Measurements from ENCODE around the gene ANTXR2. TPM values are rescaled to one million over a fixed set of nuclear protein-coding genes. Genes with fewer than 3 reads are reported as not detected.

Gene ANTXR2
- total and polyA plus RNA-seq, 9 of the 15 experiments (the other 6 are each of a cell fraction or from before 2014, with no cell fraction given): 10.1 to 83.8 (median 60.3) TPM

GRCh38 chr4:80069108-80069836 lies 3.8 kb downstream of the ANTXR2 start (continued):
- TF ChIP-seq, protein P1, sequence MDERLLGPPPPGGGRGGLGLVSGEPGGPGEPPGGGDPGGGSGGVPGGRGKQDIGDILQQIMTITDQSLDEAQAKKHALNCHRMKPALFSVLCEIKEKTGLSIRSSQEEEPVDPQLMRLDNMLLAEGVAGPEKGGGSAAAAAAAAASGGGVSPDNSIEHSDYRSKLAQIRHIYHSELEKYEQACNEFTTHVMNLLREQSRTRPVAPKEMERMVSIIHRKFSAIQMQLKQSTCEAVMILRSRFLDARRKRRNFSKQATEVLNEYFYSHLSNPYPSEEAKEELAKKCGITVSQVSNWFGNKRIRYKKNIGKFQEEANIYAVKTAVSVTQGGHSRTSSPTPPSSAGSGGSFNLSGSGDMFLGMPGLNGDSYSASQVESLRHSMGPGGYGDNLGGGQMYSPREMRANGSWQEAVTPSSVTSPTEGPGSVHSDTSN (CRISPR knock-in tag; IDR thresholded peaks at IDR 0.05; ENCODE audit: low read depth): no peak
- TF ChIP-seq, protein P1 (tag; conservative IDR thresholded peaks at IDR 0.05; ENCODE audit: low read depth): no peak
- TF ChIP-seq, protein P2, sequence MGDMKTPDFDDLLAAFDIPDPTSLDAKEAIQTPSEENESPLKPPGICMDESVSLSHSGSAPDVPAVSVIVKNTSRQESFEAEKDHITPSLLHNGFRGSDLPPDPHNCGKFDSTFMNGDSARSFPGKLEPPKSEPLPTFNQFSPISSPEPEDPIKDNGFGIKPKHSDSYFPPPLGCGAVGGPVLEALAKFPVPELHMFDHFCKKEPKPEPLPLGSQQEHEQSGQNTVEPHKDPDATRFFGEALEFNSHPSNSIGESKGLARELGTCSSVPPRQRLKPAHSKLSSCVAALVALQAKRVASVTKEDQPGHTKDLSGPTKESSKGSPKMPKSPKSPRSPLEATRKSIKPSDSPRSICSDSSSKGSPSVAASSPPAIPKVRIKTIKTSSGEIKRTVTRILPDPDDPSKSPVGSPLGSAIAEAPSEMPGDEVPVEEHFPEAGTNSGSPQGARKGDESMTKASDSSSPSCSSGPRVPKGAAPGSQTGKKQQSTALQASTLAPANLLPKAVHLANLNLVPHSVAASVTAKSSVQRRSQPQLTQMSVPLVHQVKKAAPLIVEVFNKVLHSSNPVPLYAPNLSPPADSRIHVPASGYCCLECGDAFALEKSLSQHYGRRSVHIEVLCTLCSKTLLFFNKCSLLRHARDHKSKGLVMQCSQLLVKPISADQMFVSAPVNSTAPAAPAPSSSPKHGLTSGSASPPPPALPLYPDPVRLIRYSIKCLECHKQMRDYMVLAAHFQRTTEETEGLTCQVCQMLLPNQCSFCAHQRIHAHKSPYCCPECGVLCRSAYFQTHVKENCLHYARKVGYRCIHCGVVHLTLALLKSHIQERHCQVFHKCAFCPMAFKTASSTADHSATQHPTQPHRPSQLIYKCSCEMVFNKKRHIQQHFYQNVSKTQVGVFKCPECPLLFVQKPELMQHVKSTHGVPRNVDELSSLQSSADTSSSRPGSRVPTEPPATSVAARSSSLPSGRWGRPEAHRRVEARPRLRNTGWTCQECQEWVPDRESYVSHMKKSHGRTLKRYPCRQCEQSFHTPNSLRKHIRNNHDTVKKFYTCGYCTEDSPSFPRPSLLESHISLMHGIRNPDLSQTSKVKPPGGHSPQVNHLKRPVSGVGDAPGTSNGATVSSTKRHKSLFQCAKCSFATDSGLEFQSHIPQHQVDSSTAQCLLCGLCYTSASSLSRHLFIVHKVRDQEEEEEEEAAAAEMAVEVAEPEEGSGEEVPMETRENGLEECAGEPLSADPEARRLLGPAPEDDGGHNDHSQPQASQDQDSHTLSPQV (IDR thresholded peaks at IDR 0.05): 0 out of 2 replicates have a peak, but pooled peaks have one; percentile 6
- no peak for TF ChIP-seq ZNF280A (IDR thresholded peaks at IDR 0.05; ENCODE audit: low read depth, partially characterized antibody)
- TF ChIP-seq USF1 (CRISPR knock-in tag; IDR thresholded peaks at IDR 0.05): no peak
- TF ChIP-seq, protein P3, sequence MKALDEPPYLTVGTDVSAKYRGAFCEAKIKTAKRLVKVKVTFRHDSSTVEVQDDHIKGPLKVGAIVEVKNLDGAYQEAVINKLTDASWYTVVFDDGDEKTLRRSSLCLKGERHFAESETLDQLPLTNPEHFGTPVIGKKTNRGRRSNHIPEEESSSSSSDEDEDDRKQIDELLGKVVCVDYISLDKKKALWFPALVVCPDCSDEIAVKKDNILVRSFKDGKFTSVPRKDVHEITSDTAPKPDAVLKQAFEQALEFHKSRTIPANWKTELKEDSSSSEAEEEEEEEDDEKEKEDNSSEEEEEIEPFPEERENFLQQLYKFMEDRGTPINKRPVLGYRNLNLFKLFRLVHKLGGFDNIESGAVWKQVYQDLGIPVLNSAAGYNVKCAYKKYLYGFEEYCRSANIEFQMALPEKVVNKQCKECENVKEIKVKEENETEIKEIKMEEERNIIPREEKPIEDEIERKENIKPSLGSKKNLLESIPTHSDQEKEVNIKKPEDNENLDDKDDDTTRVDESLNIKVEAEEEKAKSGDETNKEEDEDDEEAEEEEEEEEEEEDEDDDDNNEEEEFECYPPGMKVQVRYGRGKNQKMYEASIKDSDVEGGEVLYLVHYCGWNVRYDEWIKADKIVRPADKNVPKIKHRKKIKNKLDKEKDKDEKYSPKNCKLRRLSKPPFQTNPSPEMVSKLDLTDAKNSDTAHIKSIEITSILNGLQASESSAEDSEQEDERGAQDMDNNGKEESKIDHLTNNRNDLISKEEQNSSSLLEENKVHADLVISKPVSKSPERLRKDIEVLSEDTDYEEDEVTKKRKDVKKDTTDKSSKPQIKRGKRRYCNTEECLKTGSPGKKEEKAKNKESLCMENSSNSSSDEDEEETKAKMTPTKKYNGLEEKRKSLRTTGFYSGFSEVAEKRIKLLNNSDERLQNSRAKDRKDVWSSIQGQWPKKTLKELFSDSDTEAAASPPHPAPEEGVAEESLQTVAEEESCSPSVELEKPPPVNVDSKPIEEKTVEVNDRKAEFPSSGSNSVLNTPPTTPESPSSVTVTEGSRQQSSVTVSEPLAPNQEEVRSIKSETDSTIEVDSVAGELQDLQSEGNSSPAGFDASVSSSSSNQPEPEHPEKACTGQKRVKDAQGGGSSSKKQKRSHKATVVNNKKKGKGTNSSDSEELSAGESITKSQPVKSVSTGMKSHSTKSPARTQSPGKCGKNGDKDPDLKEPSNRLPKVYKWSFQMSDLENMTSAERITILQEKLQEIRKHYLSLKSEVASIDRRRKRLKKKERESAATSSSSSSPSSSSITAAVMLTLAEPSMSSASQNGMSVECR (CRISPR knock-in tag; IDR thresholded peaks at IDR 0.05): no peak
- TF ChIP-seq, protein P4, sequence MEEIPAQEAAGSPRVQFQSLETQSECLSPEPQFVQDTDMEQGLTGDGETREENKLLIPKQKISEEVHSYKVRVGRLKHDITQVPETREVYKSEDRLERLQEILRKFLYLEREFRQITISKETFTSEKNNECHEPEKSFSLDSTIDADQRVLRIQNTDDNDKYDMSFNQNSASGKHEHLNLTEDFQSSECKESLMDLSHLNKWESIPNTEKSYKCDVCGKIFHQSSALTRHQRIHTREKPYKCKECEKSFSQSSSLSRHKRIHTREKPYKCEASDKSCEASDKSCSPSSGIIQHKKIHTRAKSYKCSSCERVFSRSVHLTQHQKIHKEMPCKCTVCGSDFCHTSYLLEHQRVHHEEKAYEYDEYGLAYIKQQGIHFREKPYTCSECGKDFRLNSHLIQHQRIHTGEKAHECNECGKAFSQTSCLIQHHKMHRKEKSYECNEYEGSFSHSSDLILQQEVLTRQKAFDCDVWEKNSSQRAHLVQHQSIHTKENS (CRISPR knock-in tag; IDR thresholded peaks at IDR 0.05): no peak
- TF ChIP-seq NCOA1 (IDR thresholded peaks at IDR 0.05; ENCODE audit: low read depth): no peak
- TF ChIP-seq ZNF347 (CRISPR knock-in tag; IDR thresholded peaks at IDR 0.05; ENCODE audit: low read depth): no peak
- TF ChIP-seq ZNF583 (CRISPR knock-in tag; IDR thresholded peaks at IDR 0.05): no peak
- TF ChIP-seq MAFF (IDR thresholded peaks at IDR 0.05; ENCODE audit: low read length): no peak

Measured in K562 (cell line).